Measurements from ENCODE around the gene GRIN3A. TPM values are rescaled to one million over a fixed set of nuclear protein-coding genes. Genes with fewer than 3 reads are reported as not detected.
"Not testable (repeated sequence)": the region's sequence is repeated elsewhere in the genome, so short reads cannot be mapped to it uniquely, and the experiment has no call there.

GRIN3A gene
- total RNA-seq, 1 experiment from 2014 or later, result not detected

GRCh38 chr9:101591787-101592446, 146.5 kb downstream of the GRIN3A start:
- Mint-ChIP-seq H3K27ac (ENCODE audit: unreplicated experiment) (no peak overlapping the region), H3K27me3 (ENCODE audit: insufficient read depth, unreplicated experiment) (peaks cover 5% of the 10 kb centered on the region), H3K4me3 (ENCODE audit: unreplicated experiment) (no peak overlapping the region), H3K9me3 (ENCODE audit: unreplicated experiment) (no peaks in the 10 kb centered on the region), H3K4me1 (ENCODE audit: low read depth, unreplicated experiment) (no peaks in the 10 kb centered on the region), H3K36me3 (ENCODE audit: insufficient read depth, unreplicated experiment) (no peaks in the 10 kb centered on the region)
- no peaks in the 10 kb centered on the region for H3K4me1 ChIP-seq
- ChIA-PET POLR2A (no interaction called here), CTCF (no interaction called here)
- H3K36me3 ChIP-seq (ENCODE audit: control insufficient read depth, insufficient read depth, low read length), result no peaks in the 10 kb centered on the region
- no peaks in the 10 kb centered on the region for H3K27me3 ChIP-seq (replicated peaks; ENCODE audit: control insufficient read depth, insufficient read depth, low read length)
- BruUV-seq (replicated peaks), result no TSS peak
- no peak overlapping the region for H3K4me3 ChIP-seq (ENCODE audit: low read depth, low read length)
- no peak for TF ChIP-seq CTCF (IDR thresholded peaks at IDR 0.05; ENCODE audit: insufficient read depth in 1 of 2, low read depth in 1 of 2, low read length in 1 of 2, severe bottlenecking in 1 of 2, unreplicated experiment in 1 of 2)
- no peaks in the 10 kb centered on the region for H3K9me3 ChIP-seq
- intact Hi-C loops (cut with micrococcal nuclease; ENCODE audit: unreplicated experiment), result no loop called here
- DNase-seq, result no peak

GRCh38 chr9:101590901-101591300, 147.5 kb downstream of the GRIN3A start:
- TF ChIP-seq CTCF (IDR thresholded peaks at IDR 0.05; ENCODE audit: insufficient read depth in 1 of 2, low read depth in 1 of 2, low read length in 1 of 2, severe bottlenecking in 1 of 2, unreplicated experiment in 1 of 2), result no peak
- CTCF ChIA-PET, result no interaction called here

GRCh38 chr9:101590074-101590473, 148.4 kb downstream of the GRIN3A start:
- H3K36me3 ChIP-seq (ENCODE audit: control insufficient read depth, insufficient read depth, low read length); H3K4me1 ChIP-seq; BruUV-seq (replicated peaks); H3K4me3 ChIP-seq (ENCODE audit: low read depth, low read length); H3K27ac Mint-ChIP-seq (ENCODE audit: unreplicated experiment); H3K4me1 Mint-ChIP-seq (ENCODE audit: low read depth, unreplicated experiment); DNase-seq; intact Hi-C loops (cut with micrococcal nuclease; ENCODE audit: unreplicated experiment); H3K4me3 Mint-ChIP-seq (ENCODE audit: unreplicated experiment); POLR2A ChIA-PET; CTCF ChIA-PET; H3K9me3 Mint-ChIP-seq (ENCODE audit: unreplicated experiment); H3K27me3 Mint-ChIP-seq (ENCODE audit: insufficient read depth, unreplicated experiment); H3K27me3 ChIP-seq (replicated peaks; ENCODE audit: control insufficient read depth, insufficient read depth, low read length); H3K36me3 Mint-ChIP-seq (ENCODE audit: insufficient read depth, unreplicated experiment); H3K9me3 ChIP-seq: not testable (repeated sequence)

More at GRCh38 chr9:101590901-101591300, 147.5 kb downstream of the GRIN3A start:
- H3K27me3 ChIP-seq (replicated peaks; ENCODE audit: control insufficient read depth, insufficient read depth, low read length), result no peaks in the 10 kb centered on the region
- DNase-seq, result no peak
- no peak overlapping the region for H3K4me3 ChIP-seq (ENCODE audit: low read depth, low read length)
- H3K36me3 Mint-ChIP-seq (ENCODE audit: insufficient read depth, unreplicated experiment), result no peaks in the 10 kb centered on the region
- POLR2A ChIA-PET, result no interaction called here
- H3K4me1 Mint-ChIP-seq (ENCODE audit: low read depth, unreplicated experiment), result no peaks in the 10 kb centered on the region
- H3K36me3 ChIP-seq (ENCODE audit: control insufficient read depth, insufficient read depth, low read length), result no peaks in the 10 kb centered on the region
- intact Hi-C loops (cut with micrococcal nuclease; ENCODE audit: unreplicated experiment), result no loop called here
- BruUV-seq (replicated peaks), result no TSS peak
- no peaks in the 10 kb centered on the region for H3K9me3 ChIP-seq
- no peaks in the 10 kb centered on the region for H3K4me1 ChIP-seq
- H3K4me3 Mint-ChIP-seq (ENCODE audit: unreplicated experiment), result no peak overlapping the region
- H3K27ac Mint-ChIP-seq (ENCODE audit: unreplicated experiment), result no peak overlapping the region
- no peaks in the 10 kb centered on the region for H3K9me3 Mint-ChIP-seq (ENCODE audit: unreplicated experiment)
- H3K27me3 Mint-ChIP-seq (ENCODE audit: insufficient read depth, unreplicated experiment), result peaks cover 3% of the 10 kb centered on the region

All from Caco-2 (cell line).